ENCODE results near the gene UBA1.

Gene UBA1

DNA sequence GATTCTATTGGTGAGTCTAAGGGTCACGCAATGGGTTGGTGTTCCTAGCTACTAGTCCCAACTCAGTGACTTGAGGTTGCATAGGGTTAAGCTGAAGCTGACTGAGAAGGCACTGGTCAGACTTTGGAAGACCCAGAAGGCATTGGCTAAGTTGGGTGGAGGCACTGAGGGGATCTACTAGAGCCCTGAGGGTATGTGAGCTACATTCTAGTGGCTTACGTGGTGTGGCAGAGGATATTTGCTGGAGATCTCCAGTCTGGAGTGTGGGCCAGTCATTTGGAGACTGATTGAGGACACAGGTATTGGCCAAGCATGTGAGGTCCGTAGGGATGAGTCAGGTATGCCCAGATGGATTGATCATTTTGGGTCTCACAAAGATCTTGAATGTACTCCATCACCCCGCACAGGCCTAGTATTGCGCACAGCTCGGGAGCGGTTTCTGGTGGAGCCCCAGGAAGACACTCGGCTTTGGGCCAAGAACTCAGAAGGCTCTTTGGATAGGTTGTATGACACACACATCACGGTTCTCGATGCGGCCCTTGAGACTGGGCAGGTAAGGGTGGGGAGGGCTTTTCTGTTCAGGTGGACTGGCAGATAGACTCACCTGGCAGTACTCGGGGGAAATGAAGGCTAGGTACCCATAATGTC lies 46.4 kb downstream of the UBA1 start:
- Histone ChIP-seq H3K4me3 (replicated peaks; ENCODE audit: insufficient read depth, low read length) (no peak overlapping the region), H3K27ac (replicated peaks) (no peak overlapping the region), H3K27me3 (ENCODE audit: insufficient read depth, poor library complexity, severe bottlenecking) (no peaks in the 10 kb centered on the region)
- DNase-seq (ENCODE audit: low read depth in 1 of 2, low spot score in 1 of 2) = no peak
- TF ChIP-seq REST (IDR thresholded peaks at IDR 0.05; ENCODE audit: insufficient replicate concordance, low read depth) = no peak
- TF ChIP-seq SPI1 (IDR thresholded peaks at IDR 0.05; ENCODE audit: borderline replicate concordance, low read depth) = no peak
- TF ChIP-seq POLR2AphosphoS5 (IDR thresholded peaks at IDR 0.05; ENCODE audit: low read depth) = no peak

GRCh38 chrX:47240619-47241018 lies 47.0 kb downstream of the UBA1 start:
- H3K27me3 ChIP-seq (ENCODE audit: insufficient read depth, poor library complexity, severe bottlenecking) = no peaks in the 10 kb centered on the region
- DNase-seq (ENCODE audit: low read depth in 1 of 2, low spot score in 1 of 2) = no peak
- no peak overlapping the region for H3K27ac ChIP-seq (replicated peaks)
- H3K4me3 ChIP-seq (replicated peaks; ENCODE audit: insufficient read depth, low read length) = no peak overlapping the region
- no peak for TF ChIP-seq SPI1 (IDR thresholded peaks at IDR 0.05; ENCODE audit: borderline replicate concordance, low read depth)

GRCh38 chrX:47241201-47242011 lies 47.8 kb downstream of the UBA1 start:
- Histone ChIP-seq H3K4me3 (replicated peaks; ENCODE audit: insufficient read depth, low read length) (no peak overlapping the region), H3K27me3 (ENCODE audit: insufficient read depth, poor library complexity, severe bottlenecking) (no peaks in the 10 kb centered on the region), H3K27ac (replicated peaks) (no peak overlapping the region)
- no peak for DNase-seq (ENCODE audit: low read depth in 1 of 2, low spot score in 1 of 2)
- TF ChIP-seq POLR2AphosphoS5 (IDR thresholded peaks at IDR 0.05; ENCODE audit: low read depth) = no peak
- no peak for TF ChIP-seq SPI1 (IDR thresholded peaks at IDR 0.05; ENCODE audit: borderline replicate concordance, low read depth)
- no peak for TF ChIP-seq REST (IDR thresholded peaks at IDR 0.05; ENCODE audit: insufficient replicate concordance, low read depth)
- TF ChIP-seq, protein P1, sequence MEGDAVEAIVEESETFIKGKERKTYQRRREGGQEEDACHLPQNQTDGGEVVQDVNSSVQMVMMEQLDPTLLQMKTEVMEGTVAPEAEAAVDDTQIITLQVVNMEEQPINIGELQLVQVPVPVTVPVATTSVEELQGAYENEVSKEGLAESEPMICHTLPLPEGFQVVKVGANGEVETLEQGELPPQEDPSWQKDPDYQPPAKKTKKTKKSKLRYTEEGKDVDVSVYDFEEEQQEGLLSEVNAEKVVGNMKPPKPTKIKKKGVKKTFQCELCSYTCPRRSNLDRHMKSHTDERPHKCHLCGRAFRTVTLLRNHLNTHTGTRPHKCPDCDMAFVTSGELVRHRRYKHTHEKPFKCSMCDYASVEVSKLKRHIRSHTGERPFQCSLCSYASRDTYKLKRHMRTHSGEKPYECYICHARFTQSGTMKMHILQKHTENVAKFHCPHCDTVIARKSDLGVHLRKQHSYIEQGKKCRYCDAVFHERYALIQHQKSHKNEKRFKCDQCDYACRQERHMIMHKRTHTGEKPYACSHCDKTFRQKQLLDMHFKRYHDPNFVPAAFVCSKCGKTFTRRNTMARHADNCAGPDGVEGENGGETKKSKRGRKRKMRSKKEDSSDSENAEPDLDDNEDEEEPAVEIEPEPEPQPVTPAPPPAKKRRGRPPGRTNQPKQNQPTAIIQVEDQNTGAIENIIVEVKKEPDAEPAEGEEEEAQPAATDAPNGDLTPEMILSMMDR (IDR thresholded peaks at IDR 0.05; ENCODE audit: insufficient read depth, low read length) = no peak
- TF ChIP-seq GABPA (IDR thresholded peaks at IDR 0.05; ENCODE audit: low read depth) = no peak

- no peak for DNase-seq (ENCODE audit: low read depth in 1 of 2, low spot score in 1 of 2)
- H3K27ac ChIP-seq (replicated peaks) = no peak overlapping the region
- H3K27me3 ChIP-seq (ENCODE audit: insufficient read depth, poor library complexity, severe bottlenecking) = no peaks in the 10 kb centered on the region
- no peak overlapping the region for H3K4me3 ChIP-seq (replicated peaks; ENCODE audit: insufficient read depth, low read length)
- TF ChIP-seq SPI1 (IDR thresholded peaks at IDR 0.05; ENCODE audit: borderline replicate concordance, low read depth) (no peak), POLR2AphosphoS5 (IDR thresholded peaks at IDR 0.05; ENCODE audit: low read depth) (no peak), GABPA (IDR thresholded peaks at IDR 0.05; ENCODE audit: low read depth) (no peak), REST (IDR thresholded peaks at IDR 0.05; ENCODE audit: insufficient replicate concordance, low read depth) (no peak)
- TF ChIP-seq, protein P1 (IDR thresholded peaks at IDR 0.05; ENCODE audit: insufficient read depth, low read length) = no peak
Observed at GRCh38 chrX:47242321-47242720, 48.7 kb downstream of the UBA1 start.

Measured in HL-60 (cell line).